LNCaP clone FGC (cell line): ENCODE results near the gene DNAH14.

Experiments
- DNase-seq: peaks from one replicate; pipeline ENCODE4 v3.0.0-alpha.2; 2011; ENCODE audit warnings: low read depth
- H3K4me3 ChIP-seq: 2 replicates; pipeline ENCODE4 v1.5.1; 2011; ENCODE audit warnings: mild to moderate bottlenecking, low read depth, low read length, control low read depth
- CTCF ChIP-seq: IDR thresholded peaks from 2 replicates; pipeline ENCODE4 v1.5.1; 2012; ENCODE audit warnings: mild to moderate bottlenecking; ENCODE audit not compliant: control insufficient read depth, insufficient read depth; ENCODE audit errors: extremely low read depth

Gene DNAH14

GRCh38 chr1:224903955-224904354 lies 25.5 kb upstream of the DNAH14 start:
- TF ChIP-seq CTCF, result no peak
- H3K4me3 ChIP-seq, result no peak overlapping the region
- DNase-seq, result no peak

- no peak for DNase-seq
- H3K4me3 ChIP-seq, result no peak overlapping the region
- no peak for TF ChIP-seq CTCF
Measured at GRCh38 chr1:224906340-224906739, 23.1 kb upstream of the DNAH14 start.

GRCh38 chr1:224911217-224911616 lies 18.3 kb upstream of the DNAH14 start:
- H3K4me3 ChIP-seq, result no peak overlapping the region
- DNase-seq, result no peak
- no peak for TF ChIP-seq CTCF

GRCh38 chr1:224914292-224914900 lies 15.1 kb upstream of the DNAH14 start:
- no peak for DNase-seq
- TF ChIP-seq CTCF, result no peak
- H3K4me3 ChIP-seq, result no peak overlapping the region

GRCh38 chr1:224919508-224919907 lies 10.0 kb upstream of the DNAH14 start:
- no peak overlapping the region for H3K4me3 ChIP-seq

GRCh38 chr1:224920930-224921329 lies 8.5 kb upstream of the DNAH14 start:
- no peak for DNase-seq
- no peak overlapping the region for H3K4me3 ChIP-seq
- no peak for TF ChIP-seq CTCF

More at GRCh38 chr1:224919508-224919907, 10.0 kb upstream of the DNAH14 start:
- no peak for TF ChIP-seq CTCF
- DNase-seq, result no peak

- H3K4me3 ChIP-seq, result no peak overlapping the region
- no peak for TF ChIP-seq CTCF
- no peak for DNase-seq
Measured at GRCh38 chr1:224921354-224921753, 8.1 kb upstream of the DNAH14 start.
